SU-DHL-6 (cell line): ENCODE results near the gene CIB1.

ENCODE experiments used
- H2AFZ ChIP-seq: fragments of 200-600 bp; sonication (generic); 2 replicates; pipeline ENCODE4 v1.6.1; 2014; ENCODE audit warnings: low read depth, mild to moderate bottlenecking, moderate library complexity, mixed read lengths, antibody characterized with exemption, low read length; ENCODE audit not compliant: severe bottlenecking
- H3F3A ChIP-seq: fragments of 200-600 bp; shearing (Covaris generic); 2 replicates; pipeline ENCODE4 v1.6.0; 2016; ENCODE audit warnings: antibody characterized with exemption, mild to moderate bottlenecking; ENCODE audit not compliant: insufficient read depth
- H3K27ac ChIP-seq: fragments of 200-600 bp; sonication (generic); 2 replicates; pipeline ENCODE4 v1.5.1; 2016; ENCODE audit warnings: low read depth, mild to moderate bottlenecking, low read length, moderate library complexity, mixed read lengths
- H3K27me3 ChIP-seq: fragments of 200-600 bp; sonication (generic), shearing (Covaris generic); 2 replicates; pipeline ENCODE4 v1.6.0; 2014; ENCODE audit warnings: mild to moderate bottlenecking, low read length
- H3K36me3 ChIP-seq: fragments of 200-600 bp; sonication (generic); 2 replicates; pipeline ENCODE4 v1.6.1; 2014; ENCODE audit warnings: mild to moderate bottlenecking, low read length, mixed read lengths
- H3K4me2 ChIP-seq: fragments of 300-600, 200-600 bp; shearing (Covaris generic), sonication (generic); 2 replicates; pipeline ENCODE4 v1.6.0; 2014; ENCODE audit warnings: low read length, low read depth, mild to moderate bottlenecking; ENCODE audit not compliant: poor library complexity, severe bottlenecking
- H3K4me3 ChIP-seq: fragments of 200-600 bp; sonication (generic); 2 replicates; pipeline ENCODE4 v1.5.1; 2014; ENCODE audit warnings: antibody characterized with exemption, low read length, mild to moderate bottlenecking, mixed read lengths; ENCODE audit not compliant: insufficient read depth, poor library complexity, severe bottlenecking
- H3K79me2 ChIP-seq: fragments of 200-600 bp; sonication (generic); 2 replicates; pipeline ENCODE4 v1.6.1; 2014; ENCODE audit warnings: mild to moderate bottlenecking, low read length, moderate library complexity; ENCODE audit not compliant: insufficient read depth
- H3K9ac ChIP-seq: fragments of 200-600 bp; sonication (generic); 2 replicates; pipeline ENCODE4 v1.7.0; 2014; ENCODE audit warnings: mild to moderate bottlenecking, low read length
- H3K9me2 ChIP-seq: fragments of 200-600 bp; sonication (generic); replicated peaks from 2 replicates; pipeline ENCODE4 v1.6.1; 2014; ENCODE audit warnings: low read length; ENCODE audit not compliant: insufficient read depth
- H3K9me3 ChIP-seq: fragments of 200-600 bp; sonication (generic); 2 replicates; pipeline ENCODE4 v1.6.1; 2014; ENCODE audit warnings: low read length, mixed read lengths; ENCODE audit not compliant: insufficient read depth
- H4K20me1 ChIP-seq: fragments of 200-600 bp; sonication (generic); 2 replicates; pipeline ENCODE4 v1.6.1; 2014; ENCODE audit warnings: low read depth, mild to moderate bottlenecking, antibody characterized with exemption, low read length, moderate library complexity, mixed read lengths
- EZH2phosphoT487 ChIP-seq: fragments of 200-600 bp; sonication (generic), shearing (Covaris generic); conservative IDR thresholded peaks from 2 replicates; pipeline ENCODE4 v1.6.1; 2018; ENCODE audit warnings: mild to moderate bottlenecking, antibody characterized with exemption, low read length, moderate library complexity, mixed read lengths
- TF ChIP-seq, protein P1 (sequence below): fragments of 200-600 bp; sonication (generic); IDR thresholded peaks from one replicate; pipeline ENCODE4 v1.5.1; 2017; ENCODE audit warnings: antibody characterized with exemption, mild to moderate bottlenecking, low read length, moderate library complexity; ENCODE audit not compliant: insufficient read depth, poor library complexity, severe bottlenecking

Gene CIB1

DNA sequence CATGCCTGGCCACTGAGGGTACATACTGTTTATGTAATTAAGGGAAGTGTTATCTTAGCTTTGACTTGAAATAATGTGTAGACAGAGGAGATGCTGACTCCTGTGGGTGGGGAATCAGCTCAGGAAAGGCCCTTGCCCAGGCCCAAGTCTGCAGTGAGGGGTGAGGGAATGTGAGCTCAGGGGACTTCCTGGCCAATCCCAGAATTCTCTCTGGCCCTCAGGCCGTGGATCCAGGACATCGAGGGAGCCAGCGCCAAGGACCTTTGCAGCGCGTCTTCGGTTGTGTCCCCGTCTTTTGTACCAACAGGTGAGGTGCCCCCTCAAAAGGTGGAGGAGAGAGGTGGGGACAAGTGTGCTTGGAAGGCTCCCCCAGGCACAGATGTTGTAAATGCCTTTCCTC is 6.4 kb downstream of the CIB1 start:
- H3K4me3 ChIP-seq = no peak overlapping the region
- H3K9ac ChIP-seq = no peak overlapping the region
- H3K36me3 ChIP-seq = no peaks in the 10 kb centered on the region
- no peaks in the 10 kb centered on the region for H3K9me2 ChIP-seq
- TF ChIP-seq, protein P1, sequence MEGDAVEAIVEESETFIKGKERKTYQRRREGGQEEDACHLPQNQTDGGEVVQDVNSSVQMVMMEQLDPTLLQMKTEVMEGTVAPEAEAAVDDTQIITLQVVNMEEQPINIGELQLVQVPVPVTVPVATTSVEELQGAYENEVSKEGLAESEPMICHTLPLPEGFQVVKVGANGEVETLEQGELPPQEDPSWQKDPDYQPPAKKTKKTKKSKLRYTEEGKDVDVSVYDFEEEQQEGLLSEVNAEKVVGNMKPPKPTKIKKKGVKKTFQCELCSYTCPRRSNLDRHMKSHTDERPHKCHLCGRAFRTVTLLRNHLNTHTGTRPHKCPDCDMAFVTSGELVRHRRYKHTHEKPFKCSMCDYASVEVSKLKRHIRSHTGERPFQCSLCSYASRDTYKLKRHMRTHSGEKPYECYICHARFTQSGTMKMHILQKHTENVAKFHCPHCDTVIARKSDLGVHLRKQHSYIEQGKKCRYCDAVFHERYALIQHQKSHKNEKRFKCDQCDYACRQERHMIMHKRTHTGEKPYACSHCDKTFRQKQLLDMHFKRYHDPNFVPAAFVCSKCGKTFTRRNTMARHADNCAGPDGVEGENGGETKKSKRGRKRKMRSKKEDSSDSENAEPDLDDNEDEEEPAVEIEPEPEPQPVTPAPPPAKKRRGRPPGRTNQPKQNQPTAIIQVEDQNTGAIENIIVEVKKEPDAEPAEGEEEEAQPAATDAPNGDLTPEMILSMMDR = no peak
- no peak for TF ChIP-seq EZH2phosphoT487
- no peaks in the 10 kb centered on the region for H3F3A ChIP-seq
- H3K9me3 ChIP-seq = no peaks in the 10 kb centered on the region
- H3K27me3 ChIP-seq = no peaks in the 10 kb centered on the region
- no peak overlapping the region for H2AFZ ChIP-seq
- no peaks in the 10 kb centered on the region for H3K79me2 ChIP-seq
- H3K4me2 ChIP-seq = no peak overlapping the region
- H4K20me1 ChIP-seq = no peaks in the 10 kb centered on the region
- H3K27ac ChIP-seq = no peak overlapping the region

DNA sequence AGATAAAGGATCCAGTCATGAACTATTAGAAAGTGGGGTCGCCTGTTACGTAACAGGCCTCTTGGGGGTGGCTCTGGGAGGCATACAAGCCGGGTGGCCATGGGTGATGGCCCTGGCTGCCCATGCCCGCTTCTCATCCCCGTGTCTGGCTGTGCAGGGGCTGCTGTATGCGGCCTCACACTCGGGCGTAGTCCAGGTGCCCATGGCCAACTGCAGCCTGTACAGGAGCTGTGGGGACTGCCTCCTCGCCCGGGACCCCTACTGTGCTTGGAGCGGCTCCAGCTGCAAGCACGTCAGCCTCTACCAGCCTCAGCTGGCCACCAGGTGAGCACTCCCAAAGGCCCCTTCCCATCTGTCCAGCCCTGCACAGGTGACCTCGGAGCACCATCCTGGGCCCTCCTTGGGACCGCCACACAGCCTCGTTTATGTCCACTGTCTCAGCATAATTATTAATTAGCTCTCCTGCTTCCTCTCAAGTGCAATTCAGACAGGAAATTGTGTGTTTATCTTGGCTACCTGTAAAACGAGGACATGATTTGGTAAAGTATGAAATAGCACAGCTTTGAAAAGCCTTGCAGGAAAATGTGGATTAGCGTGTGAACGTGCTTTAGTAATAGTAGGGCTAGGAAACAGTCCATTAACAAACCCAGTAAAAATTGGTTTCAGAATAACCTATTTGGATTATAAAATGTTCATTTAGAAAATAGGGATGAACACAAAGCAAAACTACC is 8.1 kb downstream of the CIB1 start:
- Histone ChIP-seq H3K4me2 (no peak overlapping the region), H3K4me3 (no peak overlapping the region), H3K9me2 (no peaks in the 10 kb centered on the region), H3F3A (no peaks in the 10 kb centered on the region), H2AFZ (no peak overlapping the region), H3K9me3 (no peaks in the 10 kb centered on the region), H3K36me3 (no peaks in the 10 kb centered on the region), H3K27me3 (no peaks in the 10 kb centered on the region), H3K79me2 (no peaks in the 10 kb centered on the region), H4K20me1 (no peaks in the 10 kb centered on the region), H3K27ac (no peak overlapping the region), H3K9ac (no peak overlapping the region)
- TF ChIP-seq EZH2phosphoT487 = no peak
- TF ChIP-seq, protein P1 = no peak

DNA sequence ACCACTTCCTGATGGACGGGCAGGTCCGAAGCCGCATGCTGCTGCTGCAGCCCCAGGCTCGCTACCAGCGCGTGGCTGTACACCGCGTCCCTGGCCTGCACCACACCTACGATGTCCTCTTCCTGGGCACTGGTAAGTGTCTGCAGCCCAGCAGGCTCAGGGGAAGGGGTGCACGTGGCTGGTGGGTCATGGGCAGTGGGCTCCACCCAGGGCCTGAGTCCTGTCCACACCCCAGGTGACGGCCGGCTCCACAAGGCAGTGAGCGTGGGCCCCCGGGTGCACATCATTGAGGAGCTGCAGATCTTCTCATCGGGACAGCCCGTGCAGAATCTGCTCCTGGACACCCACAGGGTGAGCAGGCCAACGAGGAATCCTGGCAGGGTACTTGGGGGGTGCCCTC is 8.7 kb downstream of the CIB1 start:
- TF ChIP-seq, protein P1 = no peak
- no peak for TF ChIP-seq EZH2phosphoT487
- Histone ChIP-seq H3K27me3 (no peaks in the 10 kb centered on the region), H2AFZ (no peak overlapping the region), H3K9ac (no peak overlapping the region), H3F3A (no peaks in the 10 kb centered on the region), H3K9me2 (no peaks in the 10 kb centered on the region), H3K9me3 (no peaks in the 10 kb centered on the region), H4K20me1 (no peaks in the 10 kb centered on the region), H3K4me3 (no peak overlapping the region), H3K4me2 (no peak overlapping the region), H3K79me2 (no peaks in the 10 kb centered on the region), H3K27ac (no peak overlapping the region), H3K36me3 (no peaks in the 10 kb centered on the region)
